ENCODE data around the gene PRAC1. TPM values are rescaled to one million over a fixed set of nuclear protein-coding genes. Genes with fewer than 3 reads are reported as not detected.

The PRAC1 gene
- total RNA-seq, 3 donors from 2014 or later (not counting 1 experiment from before 2014, with no cell fraction given) = not detected

- Mint-ChIP-seq H3K4me1 (peaks cover 11 to 23% of the 10 kb centered on the region in 2 donors), H3K27ac (no peak overlapping the region), H3K27me3 (ENCODE audit: low read depth in 2 of 2) (peaks cover 75 to 79% of the 10 kb centered on the region in 2 donors), H3K4me3 (no peak overlapping the region), H3K9me3 (no peaks in the 10 kb centered on the region), H3K36me3 (no peaks in the 10 kb centered on the region)
- Histone ChIP-seq H3K27ac (ENCODE audit: low read length) (no peak overlapping the region), H3K9me3 (ENCODE audit: control insufficient read depth, insufficient read depth, low read length) (peaks cover 4% of the 10 kb centered on the region), H3K4me3 (ENCODE audit: low read length) (no peak overlapping the region), H3K27me3 (ENCODE audit: control insufficient read depth, insufficient read depth, low read length) (peaks cover 90% of the 10 kb centered on the region), H3K36me3 (ENCODE audit: control insufficient read depth, insufficient read depth, low read length) (no peaks in the 10 kb centered on the region), H3K4me1 (ENCODE audit: control insufficient read depth, insufficient read depth, low read length) (peaks cover 14% of the 10 kb centered on the region)
- TF ChIP-seq CTCF (IDR thresholded peaks at IDR 0.05) = no peak
- intact Hi-C loops (cut with micrococcal nuclease) = no loop called here
- WGBS (ENCODE audit: insufficient coverage) = 25% methylated on average over 11 of the region's 16 CpGs
- DNase-seq = no peak
- ATAC-seq = no peak
Observed at GRCh38 chr17:48748718-48749566, 26.6 kb upstream of the PRAC1 start.

GRCh38 chr17:48747445-48748363 lies 25.4 kb upstream of the PRAC1 start:
- no peaks in the 10 kb centered on the region for H3K36me3 ChIP-seq (ENCODE audit: control insufficient read depth, insufficient read depth, low read length)
- ATAC-seq = no peak
- peaks cover 11% of the 10 kb centered on the region for H3K4me1 ChIP-seq (ENCODE audit: control insufficient read depth, insufficient read depth, low read length)
- no peak for DNase-seq
- no peak overlapping the region for H3K4me3 Mint-ChIP-seq
- H3K27ac Mint-ChIP-seq = no peak overlapping the region
- no peaks in the 10 kb centered on the region for H3K36me3 Mint-ChIP-seq
- no peak for TF ChIP-seq CTCF (IDR thresholded peaks at IDR 0.05)
- 8% methylated on average over 51 of the region's 53 CpGs for WGBS (ENCODE audit: insufficient coverage)
- intact Hi-C loops (cut with micrococcal nuclease) = no loop called here
- peaks cover 11 to 23% of the 10 kb centered on the region in 2 donors for H3K4me1 Mint-ChIP-seq
- H3K27me3 Mint-ChIP-seq (ENCODE audit: low read depth in 2 of 2) = peaks cover 75 to 79% of the 10 kb centered on the region in 2 donors
- no peaks in the 10 kb centered on the region for H3K9me3 Mint-ChIP-seq
- H3K27ac ChIP-seq (ENCODE audit: low read length) = no peak overlapping the region
- peaks cover 4% of the 10 kb centered on the region for H3K9me3 ChIP-seq (ENCODE audit: control insufficient read depth, insufficient read depth, low read length)
- no peak overlapping the region for H3K4me3 ChIP-seq (ENCODE audit: low read length)
- peaks cover 89% of the 10 kb centered on the region for H3K27me3 ChIP-seq (ENCODE audit: control insufficient read depth, insufficient read depth, low read length)

GRCh38 chr17:48746916-48747444 lies 24.7 kb upstream of the PRAC1 start:
- Histone ChIP-seq H3K9me3 (ENCODE audit: control insufficient read depth, insufficient read depth, low read length) (peaks cover 4% of the 10 kb centered on the region), H3K4me3 (ENCODE audit: low read length) (no peak overlapping the region), H3K27ac (ENCODE audit: low read length) (no peak overlapping the region), H3K36me3 (ENCODE audit: control insufficient read depth, insufficient read depth, low read length) (no peaks in the 10 kb centered on the region), H3K4me1 (ENCODE audit: control insufficient read depth, insufficient read depth, low read length) (peaks cover 11% of the 10 kb centered on the region), H3K27me3 (ENCODE audit: control insufficient read depth, insufficient read depth, low read length) (peaks cover 88% of the 10 kb centered on the region)
- Mint-ChIP-seq H3K27me3 (ENCODE audit: low read depth in 2 of 2) (peaks cover 75 to 82% of the 10 kb centered on the region in 2 donors), H3K9me3 (no peaks in the 10 kb centered on the region), H3K36me3 (no peaks in the 10 kb centered on the region), H3K4me3 (no peak overlapping the region), H3K27ac (no peak overlapping the region), H3K4me1 (peaks cover 11 to 21% of the 10 kb centered on the region in 2 donors)
- TF ChIP-seq CTCF (IDR thresholded peaks at IDR 0.05) = no peak
- intact Hi-C loops (cut with micrococcal nuclease) = no loop called here
- ATAC-seq = no peak
- 9% methylated on average over 21 of the region's 21 CpGs for WGBS (ENCODE audit: insufficient coverage)
- DNase-seq = no peak
